ENCODE measurements around the gene HCRTR1. TPM values are rescaled to one million over a fixed set of nuclear protein-coding genes. Genes with fewer than 3 reads are reported as not detected.

Gene HCRTR1
- total and polyA plus RNA-seq, 2 donors (not counting 3 experiments of a cell fraction or from before 2014, with no cell fraction given): 0.93 to 1.5 TPM

DNA sequence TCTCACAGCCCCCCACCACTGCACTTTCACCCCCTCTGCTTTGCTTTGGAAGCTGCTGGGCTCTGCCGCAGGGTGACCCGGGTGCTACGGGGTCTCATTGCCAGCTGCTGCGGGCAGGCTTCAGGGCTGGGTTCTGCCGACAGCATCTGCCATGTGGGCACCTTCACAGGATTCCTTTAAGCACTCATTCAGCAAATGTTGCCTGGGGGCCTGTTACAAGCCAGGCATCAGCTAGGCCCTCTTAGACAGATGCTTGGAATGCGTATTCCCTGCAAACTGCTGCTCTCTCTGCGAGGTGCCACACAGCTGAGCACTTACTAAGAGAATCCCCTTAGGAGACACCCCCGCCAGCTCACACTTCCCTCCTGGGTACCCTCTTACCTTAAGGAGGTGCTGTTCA lies 57.1 kb downstream of the HCRTR1 start:
- Histone ChIP-seq H2AFZ (ENCODE audit: low read depth, low read length) (no peak overlapping the region), H4K20me1 (replicated peaks; ENCODE audit: control insufficient read depth, extremely low read depth, insufficient read depth, low read length) (no peaks in the 10 kb centered on the region), H3K9ac (replicated peaks; ENCODE audit: extremely low read depth, insufficient read depth, low read length) (no peak overlapping the region), H3K4me2 (ENCODE audit: insufficient read depth, low read length) (no peak overlapping the region), H3K4me1 (ENCODE audit: control insufficient read depth, extremely low read depth, insufficient read depth, low read length) (peaks cover 11% of the 10 kb centered on the region), H3K27ac (ENCODE audit: insufficient read depth, low read depth, low read length) (no peak overlapping the region), H3K9me1 (replicated peaks; ENCODE audit: control insufficient read depth, extremely low read depth, insufficient read depth, low read length) (no peaks in the 10 kb centered on the region), H3K27me3 (ENCODE audit: control insufficient read depth in 2 of 2, insufficient read depth in 2 of 2, low read length in 2 of 2) (no peaks in the 10 kb centered on the region), H3K9me3 (replicated peaks; ENCODE audit: control insufficient read depth, insufficient read depth, low read length) (no peaks in the 10 kb centered on the region), H3K79me2 (ENCODE audit: control insufficient read depth, insufficient read depth, low read length) (no peaks in the 10 kb centered on the region), H3K36me3 (ENCODE audit: control insufficient read depth in 2 of 2, extremely low read depth in 1 of 2, insufficient read depth in 2 of 2, low read length in 2 of 2) (no peaks in the 10 kb centered on the region), H3K4me3 (replicated peaks in 1 of 3; ENCODE audit: insufficient read depth in 1 of 3, low read depth in 1 of 3, low read length in 3 of 3) (no peak overlapping the region)
- no TSS peak for BruUV-seq (replicated peaks)
- POLR2A ChIA-PET: no interaction called here
- DNase-seq (ENCODE audit: low read depth, low spot score): no peak
- TF ChIP-seq MYC (IDR thresholded peaks at IDR 0.05; ENCODE audit: low read depth, low read length): no peak
- TF ChIP-seq EZH2 (IDR thresholded peaks at IDR 0.05; ENCODE audit: borderline replicate concordance, low read depth, low read length, severe bottlenecking): no peak
- no peak for TF ChIP-seq GATA2 (IDR thresholded peaks at IDR 0.05; ENCODE audit: insufficient read depth, insufficient read length, low read depth, low read length)
- no peak for TF ChIP-seq CTCF (IDR thresholded peaks at IDR 0.05; ENCODE audit: extremely low read depth in 1 of 2, insufficient read depth in 1 of 2, low read depth in 1 of 2, low read length in 2 of 2)
- no peak for TF ChIP-seq POLR2A (IDR thresholded peaks at IDR 0.05; ENCODE audit: low read depth, low read length)
- TF ChIP-seq JUN (IDR thresholded peaks at IDR 0.05; ENCODE audit: borderline replicate concordance, insufficient read depth, insufficient read length, low read depth): no peak
- no peak for TF ChIP-seq POLR2AphosphoS5 (IDR thresholded peaks at IDR 0.05; ENCODE audit: insufficient read depth, low read depth, low read length)
- TF ChIP-seq, protein P1, sequence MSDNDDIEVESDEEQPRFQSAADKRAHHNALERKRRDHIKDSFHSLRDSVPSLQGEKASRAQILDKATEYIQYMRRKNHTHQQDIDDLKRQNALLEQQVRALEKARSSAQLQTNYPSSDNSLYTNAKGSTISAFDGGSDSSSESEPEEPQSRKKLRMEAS (IDR thresholded peaks at IDR 0.05; ENCODE audit: insufficient read depth, insufficient read length): no peak
- no peak for TF ChIP-seq FOS (IDR thresholded peaks at IDR 0.05; ENCODE audit: borderline replicate concordance, insufficient read depth, low read length)
- FAIRE-seq: no peak
- dilution Hi-C loops (cut with MboI; ENCODE audit: extremely low pct_ligation_motif_present, low sequenced_read_pairs) (no loop called here), intact Hi-C loops (cut with micrococcal nuclease) (no loop called here)
- CTCF ChIA-PET: interaction anchor here (1.4 to 1.6 kb wide), 3 partner anchors 9 to 30 kb away, joined by 3 to 7 read pairs (median 6); no protein-coding TSS in a partner anchor

Data from endothelial cell of umbilical vein (primary cell).